Umbilical cord (tissue), 2 donors: ENCODE measurements around the gene SEH1L. TPM values are rescaled to one million over a fixed set of nuclear protein-coding genes. Genes with fewer than 3 reads are reported as not detected.
"Not testable (repeated sequence)": the region's sequence is repeated elsewhere in the genome, so short reads cannot be mapped to it uniquely, and the experiment has no call there.

Experiments used
- DNase-seq: peaks from one replicate; pipeline ENCODE4 v3.0.0-alpha.2; 2015; ENCODE audit warnings: low spot score
- total RNA-seq: library from RNA; depleted of rRNA; stranded (reverse); fragments of >200 nt; gene quantifications from one replicate; pipeline ENCODE4 v1.2.3, GENCODE V29; 2014; ENCODE audit warnings: low replicate concordance; ENCODE audit not compliant: insufficient read depth

SEH1L gene
- total RNA-seq, 1 donor from 2014 or later, result 21.4 TPM

DNA sequence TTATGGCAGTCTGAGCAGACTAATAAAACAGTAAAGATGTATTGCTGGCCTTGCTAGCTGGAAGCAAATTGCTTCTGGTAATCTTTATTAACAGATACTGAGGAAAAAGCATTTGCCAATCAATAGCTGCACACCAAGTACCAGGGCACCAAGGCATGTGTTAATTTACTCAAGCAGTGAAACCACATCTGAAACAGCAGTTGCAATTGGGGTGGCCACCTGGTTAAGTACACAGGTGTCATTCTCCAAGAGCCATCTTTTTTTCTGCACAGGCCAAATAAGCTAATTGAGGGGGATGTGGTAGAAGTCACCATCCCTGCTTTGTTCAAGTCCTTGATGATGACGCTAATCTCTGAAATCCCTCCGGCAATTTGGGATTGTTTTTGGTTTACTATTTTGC, 8.6 kb upstream of the SEH1L start:
- DNase-seq, result no peak

DNA sequence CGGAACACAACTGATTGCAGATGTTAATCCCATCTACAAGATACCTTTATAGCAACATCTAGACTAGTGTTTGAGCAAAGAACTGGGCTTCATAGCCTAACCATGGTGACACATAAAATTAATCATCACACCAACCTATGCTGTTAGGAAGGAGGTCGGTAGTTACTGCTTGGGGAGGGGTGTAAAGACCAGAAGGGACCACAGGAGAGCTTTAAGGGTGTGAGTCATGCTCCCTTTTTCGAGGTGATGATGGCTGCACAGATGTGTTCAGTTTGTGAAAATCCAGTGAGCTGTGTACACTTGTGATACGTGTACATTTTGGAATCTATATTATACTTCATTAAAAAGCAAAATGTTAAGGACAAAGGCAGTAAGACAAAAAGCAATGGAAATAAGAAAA, 4.6 kb upstream of the SEH1L start:
- no peak for DNase-seq

DNA sequence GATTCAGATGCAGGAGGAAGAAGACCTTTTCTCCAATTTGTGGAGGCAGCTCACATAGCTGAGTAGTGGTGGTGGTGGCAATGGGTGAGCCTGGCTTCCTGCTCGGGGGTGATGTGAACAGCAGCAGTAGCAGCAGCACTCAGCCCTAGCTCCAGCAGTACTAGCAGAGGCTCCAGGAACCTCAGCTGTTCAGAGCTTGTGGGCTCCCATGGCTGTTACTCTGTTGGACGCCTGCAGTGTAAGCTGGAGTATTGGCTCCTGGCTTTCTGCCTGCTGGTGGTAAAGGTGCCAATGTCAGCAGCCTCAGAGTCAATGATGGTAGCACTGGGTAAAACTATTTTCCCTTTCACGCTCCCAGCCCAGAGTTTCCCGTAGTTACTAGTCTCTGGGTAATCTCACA, 3.1 kb upstream of the SEH1L start:
- DNase-seq, result no peak

DNA sequence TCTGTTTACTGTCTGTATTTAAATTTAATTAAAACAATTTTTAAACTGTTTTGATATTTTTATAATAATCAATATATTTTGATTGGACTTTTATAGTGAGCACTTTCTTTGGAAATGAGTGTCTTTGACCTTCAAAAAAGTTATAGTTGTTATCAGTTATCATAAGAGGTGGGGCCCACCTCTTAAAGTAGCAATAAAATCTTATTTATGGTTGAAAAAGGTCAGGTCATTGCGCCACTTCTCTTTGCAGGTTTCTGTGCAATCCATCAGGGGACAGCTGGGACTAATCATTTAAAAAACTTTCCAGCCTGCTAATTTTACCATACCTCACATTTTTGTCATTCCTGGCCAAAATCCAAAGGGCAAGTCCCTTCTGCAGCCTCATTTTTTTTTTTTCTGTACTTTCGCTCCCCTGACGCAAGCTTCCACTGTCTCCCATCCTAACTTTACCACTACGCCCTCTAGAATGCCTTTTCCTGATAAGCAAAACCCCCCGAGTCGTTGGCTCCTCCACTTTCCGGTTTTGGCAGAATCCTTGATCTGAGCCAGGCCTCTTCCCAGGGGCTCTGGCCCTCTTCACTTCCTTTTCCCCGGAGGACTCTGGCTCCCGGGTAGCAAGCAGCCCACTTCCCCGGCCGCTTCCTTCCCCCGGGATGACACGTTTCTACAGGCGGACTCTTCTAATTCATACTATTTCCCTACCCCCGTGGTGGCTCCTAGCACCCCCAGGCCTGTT, 1.1 kb upstream of the SEH1L start:
- peak; percentile 74 for DNase-seq

DNA sequence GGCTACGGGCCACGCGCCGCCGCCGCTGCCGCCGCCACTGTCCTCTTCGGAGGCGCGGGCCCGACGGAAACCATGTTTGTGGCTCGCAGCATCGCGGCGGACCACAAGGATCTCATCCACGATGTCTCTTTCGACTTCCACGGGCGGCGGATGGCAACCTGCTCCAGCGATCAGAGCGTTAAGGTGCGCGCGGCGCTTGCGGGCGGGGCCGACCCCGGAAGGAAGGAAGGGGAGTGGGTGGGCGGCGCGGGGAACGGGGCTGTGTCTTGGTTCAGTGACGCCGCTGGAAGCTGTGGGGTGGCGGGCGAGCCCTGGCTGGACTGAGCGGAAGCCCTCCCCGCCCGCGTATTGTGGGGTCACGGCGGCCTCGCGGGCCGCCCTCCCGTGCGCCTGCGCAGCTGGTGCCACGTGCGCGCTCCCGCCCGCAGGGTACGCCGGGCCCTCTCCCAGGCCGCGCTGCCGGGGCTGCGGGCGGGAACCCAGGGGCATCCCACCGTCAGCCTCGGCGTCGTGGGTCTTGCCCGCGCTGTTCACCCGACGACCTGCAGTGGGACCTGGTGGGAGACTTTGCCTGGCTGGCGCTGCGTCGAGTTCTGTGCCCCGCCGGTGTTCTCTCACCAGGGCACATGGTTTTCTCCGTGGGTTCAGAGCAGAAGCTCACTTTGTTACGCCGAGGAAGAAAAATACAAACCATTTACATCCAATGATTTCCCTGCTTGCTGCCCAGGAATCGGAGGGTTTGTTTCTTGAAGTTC, 416 bp downstream of the SEH1L start:
- peak; percentile 98 for DNase-seq

DNA sequence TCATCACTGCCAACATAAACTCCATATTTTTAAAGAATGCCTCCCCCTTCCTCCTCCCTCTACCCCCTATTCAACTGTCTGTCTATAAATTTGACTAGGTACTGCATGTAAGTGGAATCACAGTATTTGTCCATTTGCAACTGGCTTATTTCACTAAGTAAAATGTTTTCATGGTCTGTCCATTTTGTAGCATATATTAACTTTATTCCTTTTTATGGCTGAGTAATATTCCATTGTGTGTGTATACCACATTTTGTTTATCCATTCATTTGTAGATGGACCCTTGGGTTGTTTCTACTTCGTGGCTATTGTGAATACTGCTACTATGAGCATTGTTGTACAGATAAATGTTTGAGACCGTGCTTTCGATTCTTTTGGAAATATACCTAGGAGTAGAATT, 10.7 kb downstream of the SEH1L start:
- no peak for DNase-seq

DNA sequence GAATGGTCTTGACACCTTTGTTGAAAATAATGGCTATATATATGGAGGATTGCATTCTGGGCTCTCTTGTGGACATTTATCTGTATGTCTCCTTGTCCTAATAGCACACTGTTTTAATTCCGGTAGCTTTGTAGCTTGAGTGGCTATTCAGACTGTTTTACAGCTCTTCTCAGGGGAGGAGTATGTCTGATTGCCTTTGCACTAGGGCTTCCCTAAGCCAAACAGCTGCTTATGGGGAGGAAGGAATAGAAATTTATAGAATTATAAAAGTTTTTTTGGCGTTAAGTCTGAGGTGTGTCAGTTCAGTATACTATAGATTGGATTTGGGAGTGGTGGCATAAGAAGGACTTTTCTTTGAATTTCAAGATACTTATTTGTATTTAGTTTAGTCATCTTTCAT, 12.6 kb downstream of the SEH1L start:
- no peak for DNase-seq

DNA sequence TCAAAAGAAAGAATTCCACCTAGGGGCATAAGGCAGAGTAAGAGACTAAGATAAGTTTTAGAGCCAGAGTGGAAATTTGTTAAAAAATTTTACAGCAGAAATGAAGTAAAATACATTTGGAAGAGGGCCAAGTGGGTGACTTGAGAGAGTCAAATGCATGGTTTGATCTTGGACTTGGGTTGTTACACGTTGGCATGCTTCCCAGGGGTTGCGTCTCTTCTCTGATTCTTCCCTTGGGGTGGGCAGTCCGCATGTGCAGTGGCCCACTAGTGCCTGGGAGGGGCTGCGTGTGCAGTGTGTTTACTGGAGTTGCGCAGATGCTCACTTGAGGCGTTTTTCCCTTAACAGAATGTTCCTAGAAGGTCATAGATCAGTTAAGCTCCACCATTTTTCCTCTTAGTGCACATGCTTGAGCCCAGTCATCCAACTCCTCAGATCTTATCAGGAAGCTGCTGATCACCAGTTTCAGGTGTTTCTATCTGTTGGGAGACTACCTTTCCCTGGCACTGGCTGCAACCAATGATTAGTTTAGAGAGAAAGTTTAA, 13.1 kb downstream of the SEH1L start:
- DNase-seq, result peak; percentile 36

DNA sequence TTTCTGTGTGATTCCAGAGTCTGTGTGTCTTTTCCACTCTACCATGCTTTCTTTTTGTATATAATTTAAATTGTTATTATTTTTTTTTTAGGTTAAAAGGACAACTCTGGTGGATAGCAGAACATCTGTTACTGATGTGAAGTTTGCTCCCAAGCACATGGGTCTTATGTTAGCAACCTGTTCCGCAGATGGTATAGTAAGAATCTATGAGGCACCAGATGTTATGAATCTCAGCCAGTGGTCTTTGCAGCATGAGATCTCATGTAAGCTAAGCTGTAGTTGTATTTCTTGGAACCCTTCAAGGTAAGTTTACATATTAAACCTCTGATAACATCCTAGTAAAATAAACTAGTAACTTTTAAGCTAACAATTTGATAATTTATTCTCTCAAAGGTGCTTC, 15.3 kb downstream of the SEH1L start:
- DNase-seq, result no peak

DNA sequence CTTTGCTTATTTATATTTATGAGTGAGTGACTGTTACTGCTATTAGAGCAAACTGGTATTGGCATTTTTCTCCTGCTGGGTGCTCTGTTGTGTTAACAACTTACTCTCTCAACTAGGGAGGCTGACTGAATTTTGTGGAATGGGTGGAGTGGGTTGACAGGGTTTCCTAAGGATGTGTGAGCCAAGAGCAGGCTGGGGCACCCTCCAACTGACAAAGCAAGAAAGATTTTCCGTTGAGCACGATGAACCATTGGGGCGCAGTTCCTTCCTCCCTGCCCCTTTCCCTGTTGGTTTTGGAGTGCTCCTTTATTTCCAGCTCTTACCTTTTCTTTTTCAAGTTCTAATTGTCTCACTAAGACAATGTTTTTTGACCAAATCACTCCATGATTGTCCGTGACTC, 20.3 kb downstream of the SEH1L start:
- no peak for DNase-seq

DNA sequence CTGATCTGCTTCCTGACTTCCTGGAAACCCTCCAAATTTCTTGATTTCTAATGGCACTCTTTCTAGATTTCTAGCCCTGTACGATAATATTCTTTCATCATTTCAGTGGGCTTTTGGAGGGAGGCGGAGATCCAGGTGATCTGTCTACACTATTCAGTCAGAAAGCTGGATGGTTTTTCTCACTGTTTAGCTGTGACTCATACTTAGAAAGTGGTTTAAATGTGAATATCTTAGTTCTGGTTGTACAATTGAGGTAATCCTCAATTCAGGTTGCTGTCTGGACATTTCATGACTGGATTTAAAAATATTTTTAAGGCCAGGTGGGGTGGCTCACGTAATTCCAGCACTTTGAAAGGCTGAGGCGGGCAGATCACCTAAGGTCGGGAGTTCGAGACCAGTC, 20.8 kb downstream of the SEH1L start:
- no peak for DNase-seq

DNA sequence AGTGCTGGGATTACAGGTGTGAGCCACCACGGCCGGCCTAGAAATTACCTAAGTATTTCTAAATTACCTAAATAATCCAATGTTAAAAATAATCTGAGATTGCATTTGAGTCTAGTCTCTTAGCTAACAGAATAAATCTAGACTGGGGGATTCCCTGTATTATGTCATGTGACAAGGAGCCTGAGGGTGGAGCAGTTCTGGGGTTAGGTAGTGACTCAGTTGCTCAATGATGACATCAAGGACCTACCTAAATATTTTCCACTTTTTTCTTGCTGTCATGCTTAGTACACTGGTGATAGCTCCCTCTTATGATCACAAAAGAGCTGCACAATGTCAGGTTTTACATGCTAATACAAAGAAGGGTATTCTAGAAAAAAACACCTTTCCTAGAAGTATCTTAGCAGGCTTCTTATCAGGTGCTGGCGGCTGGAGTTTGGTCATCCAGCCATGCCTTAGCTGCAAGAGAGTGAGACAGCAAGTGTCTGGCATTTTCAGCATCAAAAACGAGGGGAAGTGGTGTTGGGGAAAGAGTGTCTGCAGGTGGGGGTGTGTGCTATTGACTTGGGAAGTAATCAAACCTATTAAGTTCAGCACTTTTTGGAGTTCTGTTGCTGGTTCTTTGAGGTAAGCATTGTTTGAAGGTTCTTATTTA, 25.9 kb downstream of the SEH1L start:
- DNase-seq, result no peak

DNA sequence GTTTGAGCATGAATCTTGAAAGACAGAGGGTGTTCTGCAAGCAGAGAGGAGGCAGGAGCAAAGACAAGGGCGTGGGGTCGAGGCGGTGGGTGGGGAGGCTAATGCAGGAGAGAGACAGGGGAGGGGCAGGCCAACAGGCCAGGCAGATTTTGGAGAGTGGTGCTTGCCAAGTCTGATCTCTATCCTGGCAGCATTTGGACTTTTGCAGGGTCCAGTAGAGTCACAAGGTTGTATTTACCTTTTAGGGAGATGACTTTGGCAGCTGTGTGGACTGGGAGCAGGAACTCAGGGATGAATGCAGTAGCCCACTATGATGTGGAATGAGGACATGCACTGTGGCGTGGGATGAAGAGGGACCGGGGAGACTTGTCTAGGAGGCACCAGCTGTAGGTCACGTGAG, 27.7 kb downstream of the SEH1L start:
- no peak for DNase-seq

DNA sequence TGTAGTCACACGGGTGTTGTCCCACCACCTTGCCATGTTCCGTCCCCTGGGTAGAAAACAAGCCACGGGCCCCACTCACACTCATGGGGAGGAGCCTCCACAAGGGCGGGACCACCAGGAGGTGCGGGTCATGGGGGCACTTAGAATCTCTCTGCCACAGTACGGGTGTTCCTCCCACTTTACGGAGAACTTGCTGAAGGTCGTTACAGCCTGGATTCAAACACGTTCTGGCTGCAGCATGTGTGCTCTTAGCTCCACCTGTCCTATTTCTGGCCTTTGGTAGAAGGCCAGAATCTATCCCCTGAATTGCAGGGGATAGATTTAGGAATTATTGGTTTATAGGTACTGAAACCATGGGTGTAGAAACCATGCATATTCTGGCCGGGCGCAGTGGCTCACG, 28.5 kb downstream of the SEH1L start:
- no peak for DNase-seq

DNA sequence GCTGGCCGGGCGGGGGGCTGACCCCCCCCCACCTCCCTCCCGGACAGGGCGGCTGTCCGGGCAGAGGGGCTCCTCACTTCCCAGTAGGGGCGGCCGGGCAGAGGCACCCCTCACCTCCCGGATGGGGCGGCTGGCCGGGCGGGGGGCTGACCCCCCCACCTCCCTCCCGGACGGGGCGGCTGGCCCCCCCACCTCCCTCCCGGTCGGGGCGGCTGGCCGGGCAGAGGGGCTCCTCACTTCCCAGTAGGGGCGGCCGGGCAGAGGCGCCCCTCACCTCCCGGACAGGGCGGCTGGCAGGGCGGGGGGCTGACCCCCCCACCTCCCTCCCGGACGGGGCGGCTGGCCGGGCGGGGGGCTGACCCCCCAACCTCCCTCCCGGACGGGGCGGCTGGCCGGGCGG, 32.3 kb downstream of the SEH1L start:
- DNase-seq, result not testable (repeated sequence)

DNA sequence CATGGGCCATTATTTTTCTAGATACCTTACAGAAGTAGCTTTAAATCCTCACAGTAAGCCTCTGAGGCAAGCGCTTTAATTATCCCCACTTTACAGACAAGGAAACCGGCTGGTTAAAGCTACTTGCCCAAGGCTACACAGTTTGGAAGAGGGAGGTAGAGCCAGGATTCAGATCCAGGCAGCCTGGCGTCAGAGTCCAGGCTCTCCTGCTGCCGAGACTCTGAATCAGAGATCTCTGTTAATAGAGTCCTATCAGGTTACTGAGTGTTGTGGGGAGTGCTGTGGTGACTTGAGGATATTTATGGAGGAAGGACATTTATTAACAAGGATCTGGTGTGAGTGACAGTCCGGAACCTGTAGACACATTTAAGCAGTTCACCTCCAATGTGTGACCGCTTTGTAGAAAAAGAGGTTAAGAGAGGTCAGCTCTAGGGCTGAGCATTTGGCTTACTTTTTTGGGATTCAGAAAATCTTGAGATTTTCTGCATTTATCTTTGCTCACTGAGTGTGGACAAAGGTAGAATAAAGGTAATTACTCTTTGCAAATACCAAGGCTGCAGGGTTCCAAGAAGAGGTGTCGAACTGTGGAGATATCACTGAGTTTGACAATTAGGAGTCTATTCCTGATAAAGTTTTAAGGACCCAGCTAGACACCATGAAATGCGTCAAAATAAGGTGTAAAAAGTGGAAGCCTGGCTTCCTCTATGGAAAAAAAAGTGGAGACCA, 41.7 kb downstream of the SEH1L start:
- no peak for DNase-seq

DNA sequence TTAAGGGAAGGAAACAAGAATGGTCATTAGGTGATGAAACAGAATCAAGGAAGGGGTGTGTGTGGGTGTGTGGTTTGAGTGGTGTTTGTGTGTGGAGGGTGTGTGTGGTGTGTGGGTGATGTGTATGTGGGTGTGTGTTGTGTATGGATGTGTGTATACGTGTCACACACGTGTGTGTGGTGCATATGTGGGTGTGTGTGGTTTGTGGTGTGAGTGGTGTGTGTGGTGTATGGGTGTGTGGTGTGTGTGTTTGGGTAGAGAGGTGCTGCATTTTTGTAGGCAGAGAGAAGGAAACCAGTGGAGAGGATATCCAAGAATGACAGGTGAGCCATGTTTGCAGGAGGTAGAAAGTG, 42.3 kb downstream of the SEH1L start:
- DNase-seq, result no peak

DNA sequence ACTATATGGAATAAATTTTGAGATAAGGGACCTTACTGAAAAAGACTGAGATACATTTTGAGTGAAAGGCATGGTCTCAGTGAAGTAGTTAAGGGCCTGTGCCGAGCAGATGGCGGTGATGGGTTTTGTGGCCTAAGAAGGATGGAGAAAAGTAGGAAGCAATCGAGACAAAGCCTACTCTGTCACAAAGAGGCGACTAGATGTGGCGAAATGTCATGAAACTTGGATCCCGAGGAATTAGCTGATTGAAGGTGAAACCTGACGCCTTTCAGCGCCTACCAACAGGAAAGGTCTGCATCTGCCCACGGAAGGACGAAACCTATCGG, 42.8 kb downstream of the SEH1L start:
- DNase-seq, result no peak

DNA sequence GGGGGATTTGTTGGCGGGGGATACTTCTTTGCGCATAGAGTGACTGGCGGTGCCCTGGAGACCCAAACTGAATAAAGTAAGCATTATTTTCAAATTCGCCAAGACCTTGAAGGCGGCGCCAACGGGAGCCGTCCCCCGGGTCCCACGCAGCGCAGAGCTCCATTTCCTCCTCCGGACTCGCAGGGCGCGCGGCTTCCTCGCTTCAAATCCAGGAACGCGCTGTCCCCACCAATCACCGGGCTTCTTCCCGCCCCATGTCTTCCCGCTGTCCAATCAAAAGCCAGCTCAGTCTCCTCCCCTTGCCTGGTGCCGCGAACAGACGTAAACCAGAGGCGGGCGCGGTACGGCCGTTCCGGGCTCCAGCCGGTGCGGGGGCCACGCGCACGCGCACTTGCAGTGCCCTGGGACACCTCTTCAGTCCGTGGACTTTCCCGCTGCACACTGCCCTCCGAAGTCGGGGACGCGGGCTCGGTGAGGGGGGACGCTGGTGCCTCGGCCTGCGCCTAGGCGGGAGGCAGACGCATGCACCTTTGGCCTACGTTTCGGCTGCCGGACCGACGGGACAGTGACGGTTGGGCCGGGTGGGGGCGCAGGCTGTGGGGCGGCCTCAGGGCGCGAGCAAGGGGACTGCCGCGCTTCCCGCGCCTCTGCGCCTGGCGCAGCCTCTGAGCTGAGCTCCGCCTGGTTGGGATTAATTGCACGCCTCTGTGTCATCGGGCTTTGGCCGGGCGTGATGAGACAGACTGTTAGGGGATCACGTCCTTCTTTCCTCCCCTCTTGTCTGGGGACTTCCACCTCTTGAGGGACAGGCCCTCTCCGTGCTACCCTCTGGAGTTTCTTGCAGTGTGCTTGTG, 43.4 kb downstream of the SEH1L start, which contains the start of gene CEP192:
TSS of gene CEP192 (plus strand) at position 396 of the 854 bp plus-strand sequence. CDS start 8,063 bp downstream, outside the sequence.
- peak; percentile 99 for DNase-seq

DNA sequence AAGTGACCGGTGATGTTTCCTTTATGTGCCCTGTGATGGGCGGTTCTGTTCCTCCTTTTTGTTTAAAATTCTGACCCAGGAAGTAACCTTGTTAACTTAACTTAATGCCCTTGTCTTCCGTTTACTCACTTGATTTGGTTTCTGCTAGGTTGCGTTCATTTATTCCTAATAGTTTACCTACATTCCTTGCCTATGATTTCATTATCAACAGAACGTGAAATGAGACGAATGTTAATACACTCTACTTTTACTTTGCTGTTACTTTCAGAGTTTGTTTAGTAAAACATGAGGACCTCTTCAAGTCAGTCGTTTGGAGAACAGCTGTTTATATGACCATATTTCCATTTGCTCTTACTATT, 44.0 kb downstream of the SEH1L start:
- no peak for DNase-seq

DNA sequence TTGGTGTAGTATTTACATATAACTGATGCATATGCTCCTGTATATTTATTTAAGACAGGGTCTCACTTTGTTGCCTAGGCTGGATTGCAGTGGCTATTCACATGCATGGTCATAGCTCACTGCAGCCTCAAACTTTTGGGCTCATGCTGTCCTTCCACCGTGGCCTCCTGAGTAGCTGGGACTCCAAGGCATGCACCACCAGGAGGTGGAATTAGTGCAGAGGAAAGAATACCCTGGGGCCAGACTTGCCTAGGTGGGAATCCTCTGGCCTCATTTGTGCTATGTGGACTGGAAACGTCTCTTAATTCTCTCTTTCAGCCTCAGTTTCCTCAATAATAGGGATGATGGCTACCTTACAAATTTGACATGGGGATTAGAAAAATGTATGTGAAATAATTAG, 45.6 kb downstream of the SEH1L start:
- no peak for DNase-seq
